ENCODE measurements around the gene SOD2. TPM values are rescaled to one million over a fixed set of nuclear protein-coding genes. Genes with fewer than 3 reads are reported as not detected.

The SOD2 gene
- total RNA-seq, 1 experiment from 2014 or later, result 69.5 TPM

- no peaks in the 10 kb centered on the region for H3K9me2 ChIP-seq (replicated peaks; ENCODE audit: low read length)
- TF ChIP-seq CTCF (conservative IDR thresholded peaks at IDR 0.05; ENCODE audit: low read depth, low read length), result no peak
- no peak for TF ChIP-seq EZH2phosphoT487 (IDR thresholded peaks at IDR 0.05; ENCODE audit: borderline replicate concordance, low read length)
- no peak for TF ChIP-seq EZH2 (IDR thresholded peaks at IDR 0.05; ENCODE audit: low read length, unreplicated experiment)
- H3K4me3 ChIP-seq (ENCODE audit: low read length), result no peak overlapping the region
- no peaks in the 10 kb centered on the region for H3K27me3 ChIP-seq (ENCODE audit: low read length)
- H3K36me3 ChIP-seq (ENCODE audit: low read depth, low read length), result no peaks in the 10 kb centered on the region
- no TSS peak for BruUV-seq (replicated peaks)
- H4K20me1 ChIP-seq (ENCODE audit: low read length), result no peaks in the 10 kb centered on the region
- POLR2A ChIA-PET (ENCODE audit: unreplicated experiment), result no interaction called here
- H3K9me3 ChIP-seq (ENCODE audit: low read length), result no peaks in the 10 kb centered on the region
- intact Hi-C loops (cut with micrococcal nuclease), result no loop called here
- ATAC-seq (no peak), DNase-seq (no peak)
- CTCF ChIA-PET, result no interaction called here
- H3K4me2 ChIP-seq (ENCODE audit: low read length), result no peak overlapping the region
- no peaks in the 10 kb centered on the region for H3K79me2 ChIP-seq (ENCODE audit: low read length)
- no peak overlapping the region for H2AFZ ChIP-seq (ENCODE audit: low read length)
- no peaks in the 10 kb centered on the region for H3F3A ChIP-seq (ENCODE audit: low read length, unreplicated experiment)
- H3K9ac ChIP-seq (ENCODE audit: low read length), result no peak overlapping the region
- H3K27ac ChIP-seq (ENCODE audit: low read length), result no peak overlapping the region
- H3K4me1 ChIP-seq (ENCODE audit: insufficient read depth, low read length), result no peaks in the 10 kb centered on the region
These were observed 43.6 kb downstream of the SOD2 start for GRCh38 chr6:159649441-159649840.

DNA sequence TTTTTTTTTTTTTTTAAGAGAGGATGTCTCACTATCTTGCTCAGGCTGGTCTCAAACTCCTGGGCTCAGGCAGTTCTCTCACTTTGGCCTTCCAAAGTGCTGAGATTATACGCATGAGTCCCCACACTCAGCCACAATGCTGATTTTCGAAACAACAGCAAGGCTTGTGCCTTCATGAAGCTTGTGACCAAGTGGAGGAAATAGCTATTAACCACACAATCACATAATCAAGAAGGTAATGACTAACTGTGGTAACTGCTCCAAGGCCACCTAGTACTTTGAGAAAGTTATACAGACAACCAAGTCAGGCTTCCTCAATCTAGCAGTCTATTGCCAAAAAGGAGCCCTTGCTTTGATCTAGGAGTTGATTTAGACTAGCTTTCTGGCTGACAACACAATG lies 46.3 kb downstream of the SOD2 start:
- H3F3A ChIP-seq (ENCODE audit: low read length, unreplicated experiment), result no peaks in the 10 kb centered on the region
- H4K20me1 ChIP-seq (ENCODE audit: low read length), result no peaks in the 10 kb centered on the region
- no peak overlapping the region for H3K9ac ChIP-seq (ENCODE audit: low read length)
- H2AFZ ChIP-seq (ENCODE audit: low read length), result no peak overlapping the region
- no peak overlapping the region for H3K27ac ChIP-seq (ENCODE audit: low read length)
- H3K4me1 ChIP-seq (ENCODE audit: insufficient read depth, low read length), result no peaks in the 10 kb centered on the region
- BruUV-seq (replicated peaks), result no TSS peak
- CTCF ChIA-PET, result no interaction called here
- no peaks in the 10 kb centered on the region for H3K27me3 ChIP-seq (ENCODE audit: low read length)
- intact Hi-C loops (cut with micrococcal nuclease), result no loop called here
- POLR2A ChIA-PET (ENCODE audit: unreplicated experiment), result no interaction called here
- no peak overlapping the region for H3K4me2 ChIP-seq (ENCODE audit: low read length)
- H3K9me2 ChIP-seq (replicated peaks; ENCODE audit: low read length), result no peaks in the 10 kb centered on the region
- TF ChIP-seq CTCF (conservative IDR thresholded peaks at IDR 0.05; ENCODE audit: low read depth, low read length) (no peak), EZH2phosphoT487 (IDR thresholded peaks at IDR 0.05; ENCODE audit: borderline replicate concordance, low read length) (no peak), EZH2 (IDR thresholded peaks at IDR 0.05; ENCODE audit: low read length, unreplicated experiment) (no peak)
- ATAC-seq, result no peak
- no peaks in the 10 kb centered on the region for H3K9me3 ChIP-seq (ENCODE audit: low read length)
- DNase-seq, result no peak
- no peak overlapping the region for H3K4me3 ChIP-seq (ENCODE audit: low read length)
- no peaks in the 10 kb centered on the region for H3K79me2 ChIP-seq (ENCODE audit: low read length)
- no peaks in the 10 kb centered on the region for H3K36me3 ChIP-seq (ENCODE audit: low read depth, low read length)

GRCh38 chr6:159646116-159646515 lies 46.9 kb downstream of the SOD2 start:
- Histone ChIP-seq H3K9me2 (replicated peaks; ENCODE audit: low read length) (no peaks in the 10 kb centered on the region), H2AFZ (ENCODE audit: low read length) (no peak overlapping the region), H3K9ac (ENCODE audit: low read length) (no peak overlapping the region), H3K4me3 (ENCODE audit: low read length) (no peak overlapping the region), H3K27me3 (ENCODE audit: low read length) (no peaks in the 10 kb centered on the region), H3K27ac (ENCODE audit: low read length) (no peak overlapping the region), H3K4me2 (ENCODE audit: low read length) (no peak overlapping the region), H3K4me1 (ENCODE audit: insufficient read depth, low read length) (no peaks in the 10 kb centered on the region), H3K9me3 (ENCODE audit: low read length) (no peaks in the 10 kb centered on the region), H3K36me3 (ENCODE audit: low read depth, low read length) (no peaks in the 10 kb centered on the region), H3K79me2 (ENCODE audit: low read length) (no peaks in the 10 kb centered on the region), H3F3A (ENCODE audit: low read length, unreplicated experiment) (no peaks in the 10 kb centered on the region), H4K20me1 (ENCODE audit: low read length) (no peaks in the 10 kb centered on the region)
- ATAC-seq (no peak), DNase-seq (no peak)
- BruUV-seq (replicated peaks), result no TSS peak
- POLR2A ChIA-PET (ENCODE audit: unreplicated experiment), result no interaction called here
- CTCF ChIA-PET, result no interaction called here
- TF ChIP-seq CTCF (conservative IDR thresholded peaks at IDR 0.05; ENCODE audit: low read depth, low read length), result no peak
- TF ChIP-seq EZH2phosphoT487 (IDR thresholded peaks at IDR 0.05; ENCODE audit: borderline replicate concordance, low read length), result no peak
- TF ChIP-seq EZH2 (IDR thresholded peaks at IDR 0.05; ENCODE audit: low read length, unreplicated experiment), result no peak
- intact Hi-C loops (cut with micrococcal nuclease), result no loop called here

All from PC-3 (cell line).